Vagina (tissue), 2 donors: ENCODE data around the gene DCUN1D4.

Experiments used
- POLR2A ChIP-seq, 2 donors: fragments of 450-650 bp; IDR thresholded peaks; one replicate each; pipeline ENCODE4 v1.6.1; 2017; ENCODE audit warnings: antibody characterized with exemption in 2 of 2, mild to moderate bottlenecking in 2 of 2, moderate library complexity in 2 of 2
- POLR2AphosphoS5 ChIP-seq, 2 donors: sonication (generic); formaldehyde crosslinking; IDR thresholded peaks; one replicate each; pipeline ENCODE4 v1.9.0; 2017; ENCODE audit warnings: antibody characterized with exemption in 2 of 2, mild to moderate bottlenecking in 2 of 2, low read depth in 1 of 2; ENCODE audit not compliant: insufficient read depth in 1 of 2
- TF ChIP-seq, protein P1 (sequence below), 3 experiments: fragments of 450-650 bp in 2 of 3; fragments of 200-600 bp in 1 of 3; sonication (generic) in 1 of 3; IDR thresholded peaks; one replicate each; pipeline ENCODE4 v1.5.1; 2017 to 2019; ENCODE audit warnings: antibody characterized with exemption in 3 of 3, mild to moderate bottlenecking in 2 of 3, moderate library complexity in 2 of 3

GRCh38 chr4:51965862-51966261 is 122.9 kb downstream of the DCUN1D4 start:
- TF ChIP-seq POLR2A (IDR thresholded peaks at IDR 0.05) (no peak), POLR2AphosphoS5 (IDR thresholded peaks at IDR 0.05; ENCODE audit: insufficient read depth in 1 of 2, low read depth in 1 of 2) (no peak)
- TF ChIP-seq, protein P1, sequence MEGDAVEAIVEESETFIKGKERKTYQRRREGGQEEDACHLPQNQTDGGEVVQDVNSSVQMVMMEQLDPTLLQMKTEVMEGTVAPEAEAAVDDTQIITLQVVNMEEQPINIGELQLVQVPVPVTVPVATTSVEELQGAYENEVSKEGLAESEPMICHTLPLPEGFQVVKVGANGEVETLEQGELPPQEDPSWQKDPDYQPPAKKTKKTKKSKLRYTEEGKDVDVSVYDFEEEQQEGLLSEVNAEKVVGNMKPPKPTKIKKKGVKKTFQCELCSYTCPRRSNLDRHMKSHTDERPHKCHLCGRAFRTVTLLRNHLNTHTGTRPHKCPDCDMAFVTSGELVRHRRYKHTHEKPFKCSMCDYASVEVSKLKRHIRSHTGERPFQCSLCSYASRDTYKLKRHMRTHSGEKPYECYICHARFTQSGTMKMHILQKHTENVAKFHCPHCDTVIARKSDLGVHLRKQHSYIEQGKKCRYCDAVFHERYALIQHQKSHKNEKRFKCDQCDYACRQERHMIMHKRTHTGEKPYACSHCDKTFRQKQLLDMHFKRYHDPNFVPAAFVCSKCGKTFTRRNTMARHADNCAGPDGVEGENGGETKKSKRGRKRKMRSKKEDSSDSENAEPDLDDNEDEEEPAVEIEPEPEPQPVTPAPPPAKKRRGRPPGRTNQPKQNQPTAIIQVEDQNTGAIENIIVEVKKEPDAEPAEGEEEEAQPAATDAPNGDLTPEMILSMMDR (IDR thresholded peaks at IDR 0.05): no peak
